HG03342 (cell line): Measurements from ENCODE around the gene AMDHD2.
"Not testable (repeated sequence)": the region's sequence is repeated elsewhere in the genome, so short reads cannot be mapped to it uniquely, and the experiment has no call there.

Experiments used
- ATAC-seq: cut with Tn5 transposase; IDR thresholded peaks from one replicate; pipeline ENCODE4 v1.9.1; 2021; ENCODE audit warnings: mild to moderate bottlenecking, moderate library complexity; ENCODE audit not compliant: unreplicated experiment

The AMDHD2 gene

GRCh38 chr16:2531696-2532493 is 11.7 kb downstream of the AMDHD2 start:
- ATAC-seq = peak; percentile 79

- ATAC-seq = no peak
Measured at GRCh38 chr16:2532494-2533141, 12.4 kb downstream of the AMDHD2 start.

GRCh38 chr16:2533142-2533755 is 13.1 kb downstream of the AMDHD2 start:
- ATAC-seq = not testable (repeated sequence)

GRCh38 chr16:2533912-2534311 is 13.7 kb downstream of the AMDHD2 start:
- ATAC-seq = no peak

- not testable (repeated sequence) for ATAC-seq
Measured at GRCh38 chr16:2534335-2534734, 14.2 kb downstream of the AMDHD2 start.

GRCh38 chr16:2535625-2536013 is 15.4 kb downstream of the AMDHD2 start:
- ATAC-seq = no peak

- ATAC-seq = peak; percentile 74
Measured at GRCh38 chr16:2537451-2538379, 17.5 kb downstream of the AMDHD2 start, which contains the start of gene PDPK1. Gene PDPK1, plus strand, starts transcription at chr16:2538021. Its CDS starts 92 bp downstream, at chr16:2538113.

GRCh38 chr16:2539192-2539844 is 19.1 kb downstream of the AMDHD2 start:
- ATAC-seq = not testable (repeated sequence)

- ATAC-seq = not testable (repeated sequence)
Measured at GRCh38 chr16:2539845-2540458, 19.8 kb downstream of the AMDHD2 start.

- not testable (repeated sequence) for ATAC-seq
Measured at GRCh38 chr16:2540912-2541311, 20.7 kb downstream of the AMDHD2 start.

GRCh38 chr16:2541409-2541808 is 21.2 kb downstream of the AMDHD2 start:
- ATAC-seq = not testable (repeated sequence)

- not testable (repeated sequence) for ATAC-seq
Measured at GRCh38 chr16:2543771-2544170, 23.6 kb downstream of the AMDHD2 start.

- not testable (repeated sequence) for ATAC-seq
Measured at GRCh38 chr16:2550283-2550878, 30.2 kb downstream of the AMDHD2 start.

- not testable (repeated sequence) for ATAC-seq
Measured at GRCh38 chr16:2551420-2551889, 31.3 kb downstream of the AMDHD2 start.

GRCh38 chr16:2554709-2555425 is 34.7 kb downstream of the AMDHD2 start:
- not testable (repeated sequence) for ATAC-seq

GRCh38 chr16:2557150-2557549 is 37.0 kb downstream of the AMDHD2 start:
- not testable (repeated sequence) for ATAC-seq

GRCh38 chr16:2560131-2560797 is 40.1 kb downstream of the AMDHD2 start:
- peak; percentile 48 for ATAC-seq

GRCh38 chr16:2560798-2561133 is 40.6 kb downstream of the AMDHD2 start:
- peak; percentile 53 for ATAC-seq
